Inferior parietal cortex (tissue), 1 donor: ENCODE data around the gene PKNOX2.

Experiments used
- DNase-seq: peaks from one replicate; pipeline ENCODE4 v3.0.0-alpha.2; 2016; ENCODE audit errors: extremely low spot score

PKNOX2 gene

DNA sequence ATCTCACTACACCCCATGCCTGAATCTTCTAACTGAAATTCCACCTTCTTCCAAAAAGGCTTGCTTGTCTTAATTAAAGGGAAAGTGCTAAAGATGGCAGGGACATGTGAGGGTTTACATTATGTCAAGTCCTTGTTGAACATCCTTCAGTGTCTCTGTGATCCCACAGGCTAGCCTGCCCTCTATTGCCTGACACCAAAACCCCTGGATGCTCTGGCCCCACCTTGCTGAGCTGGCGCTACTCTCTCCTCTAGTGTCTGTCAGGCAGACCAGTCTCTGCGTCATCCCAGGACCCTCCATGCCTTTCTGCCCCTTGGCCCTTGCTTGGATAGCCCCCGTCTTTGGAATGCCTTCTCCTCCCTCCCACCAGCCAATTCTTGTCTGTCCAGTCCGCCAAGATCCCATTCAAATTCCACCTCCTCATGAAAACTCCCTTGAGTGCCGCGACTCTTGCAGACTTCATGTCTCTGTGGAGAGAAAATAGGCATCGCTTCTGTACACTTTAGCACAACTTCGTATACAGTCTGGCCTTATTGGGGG lies 69.3 kb downstream of the PKNOX2 start:
- DNase-seq = no peak

DNA sequence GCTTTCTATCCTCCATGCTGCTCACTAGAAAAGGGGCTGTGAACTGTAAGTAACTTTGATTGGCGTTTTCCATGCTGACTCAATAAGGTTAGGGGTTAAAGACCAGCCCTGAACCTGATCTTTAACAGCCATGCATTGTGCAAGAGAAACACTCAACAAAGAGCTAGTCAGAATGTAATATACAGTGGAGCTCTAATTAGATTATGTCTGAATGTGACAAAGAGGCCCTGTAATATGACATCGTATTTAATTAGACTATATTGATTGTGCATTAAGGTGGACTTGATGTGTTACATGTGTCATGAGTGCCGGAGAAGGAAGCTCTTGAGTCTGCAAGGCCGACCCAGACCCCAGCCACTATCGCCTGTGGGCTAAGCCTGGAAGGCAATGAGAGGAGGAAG lies 70.5 kb downstream of the PKNOX2 start:
- DNase-seq = no peak

DNA sequence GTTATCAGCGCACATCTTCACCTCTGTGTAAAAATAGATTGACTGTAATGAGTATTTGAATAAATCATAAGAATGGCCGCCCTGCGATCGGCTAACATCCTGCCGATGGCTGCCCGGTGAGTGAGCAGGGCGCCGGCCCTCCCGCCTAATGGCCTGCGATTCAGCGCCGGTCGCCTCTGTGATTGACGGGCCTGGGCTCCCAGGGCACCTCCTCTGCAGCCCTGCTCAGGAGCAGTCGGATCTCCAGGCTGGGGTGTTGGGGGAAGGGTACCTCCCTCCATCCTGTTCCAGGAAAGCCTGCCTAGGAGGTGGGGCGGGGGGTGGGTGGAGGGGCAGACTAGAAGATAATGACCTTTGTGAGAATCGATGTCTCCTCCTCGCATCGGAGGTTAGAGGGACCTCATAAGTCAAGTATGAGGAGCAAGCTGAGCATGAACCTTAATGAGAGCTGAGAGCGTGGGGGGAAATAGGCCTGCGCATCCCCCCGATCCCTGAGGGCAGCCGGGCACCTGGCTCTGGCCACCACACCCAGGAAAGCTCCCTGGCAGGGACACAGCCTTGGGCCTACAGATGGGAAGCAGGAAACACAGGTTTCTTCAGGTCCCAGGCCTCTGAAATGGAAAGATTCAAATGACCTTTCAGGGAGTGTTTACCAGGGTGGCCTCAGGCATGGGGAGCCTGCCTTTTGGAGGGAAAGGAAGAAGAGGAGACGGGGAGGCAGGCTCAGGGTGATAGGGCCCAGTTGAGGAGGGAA lies 71.7 kb downstream of the PKNOX2 start:
- DNase-seq = no peak

DNA sequence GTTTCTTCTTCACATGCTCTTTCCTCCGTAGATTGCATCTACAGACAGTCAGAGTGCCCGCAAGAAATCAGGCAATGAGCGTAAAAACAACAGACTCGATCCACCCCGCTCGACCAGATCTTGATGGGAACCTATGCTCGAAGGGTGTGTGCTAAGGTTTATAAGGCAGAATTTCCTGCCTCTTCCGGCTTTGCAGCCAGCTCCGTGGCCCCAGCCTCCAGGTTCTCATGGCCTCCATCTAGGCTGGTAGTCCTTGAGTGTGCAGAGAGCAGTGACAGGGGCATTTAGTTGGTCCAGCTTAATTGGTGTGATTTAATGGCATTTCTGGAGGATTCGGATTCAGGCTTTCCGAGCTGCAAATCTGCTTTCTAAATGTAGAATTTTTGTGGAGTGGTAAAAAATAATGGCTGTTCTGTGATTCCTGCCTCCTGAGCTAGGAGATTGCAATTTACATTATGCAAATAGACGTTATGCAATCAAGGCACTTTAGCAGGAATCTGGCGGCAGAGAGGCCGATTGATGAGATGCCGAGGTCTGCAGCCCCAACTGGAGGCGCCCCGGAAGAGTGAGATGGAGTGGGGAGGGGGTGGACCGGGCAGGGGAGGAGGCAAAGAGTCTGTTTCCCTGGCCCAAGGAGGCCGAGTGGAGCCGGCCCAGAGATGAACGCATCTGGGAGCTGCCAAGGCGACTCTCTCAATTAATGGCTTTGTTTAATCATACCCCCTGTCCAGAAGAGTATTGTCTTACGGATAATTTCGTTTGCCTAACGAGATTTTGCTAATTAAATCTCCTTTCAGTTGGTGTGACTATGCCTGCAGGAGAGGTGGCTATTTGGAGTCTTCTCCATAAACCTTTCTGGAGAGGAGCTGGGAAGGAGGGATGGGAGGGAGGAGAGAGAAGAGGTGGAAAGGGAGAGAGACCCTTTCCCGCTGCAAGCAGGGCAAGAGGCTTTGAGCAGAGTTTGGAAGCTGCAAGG lies 75.3 kb downstream of the PKNOX2 start:
- no peak for DNase-seq

DNA sequence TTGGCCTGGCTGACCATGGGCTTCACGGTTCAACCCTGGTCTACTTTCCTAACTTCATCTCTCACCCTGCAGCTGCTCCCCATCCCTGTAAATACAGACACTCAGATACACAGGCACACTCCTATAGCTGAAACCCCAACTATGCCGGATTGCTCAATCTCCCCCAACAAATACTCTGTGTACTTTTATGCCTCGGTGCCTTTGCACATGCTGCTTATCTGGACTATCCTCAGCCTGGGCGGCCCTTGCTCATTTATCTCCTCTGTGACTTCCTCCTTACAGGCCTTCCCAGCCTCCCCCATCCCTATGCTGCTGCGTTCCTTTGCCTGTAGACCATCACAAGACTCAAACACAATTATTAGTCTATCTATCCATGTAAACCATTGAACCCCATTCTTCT lies 76.6 kb downstream of the PKNOX2 start:
- DNase-seq = no peak

DNA sequence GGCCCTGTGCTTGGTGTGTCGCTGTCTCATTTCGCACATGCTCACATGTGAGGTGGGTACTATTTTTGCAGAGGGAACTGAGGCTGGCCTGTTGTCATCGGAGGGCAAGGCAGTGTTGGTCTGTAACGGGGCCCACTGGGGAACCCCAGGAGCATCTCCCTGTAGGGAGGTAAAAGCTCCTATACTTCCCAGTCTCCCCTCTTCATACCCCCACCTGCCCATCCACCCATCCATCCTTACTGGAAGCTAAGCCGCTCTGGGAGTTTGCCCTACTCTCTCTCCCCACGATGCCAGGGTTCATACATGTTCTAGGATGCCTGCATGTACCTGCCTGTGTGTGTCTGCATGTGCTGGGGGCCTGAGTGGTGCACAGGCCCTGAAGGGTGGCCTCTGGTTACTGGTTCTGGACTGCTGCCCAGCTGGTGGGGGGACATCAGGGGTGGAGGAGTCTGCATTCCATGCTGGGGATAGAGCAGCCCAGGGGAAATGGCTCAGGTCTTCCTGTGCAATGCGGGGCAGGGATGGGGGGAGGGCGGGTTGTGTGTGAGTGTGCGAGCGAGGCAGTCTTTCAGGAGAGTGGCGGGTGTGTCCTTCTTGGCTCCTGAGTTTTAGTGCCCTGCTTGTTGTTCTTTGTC lies 77.7 kb downstream of the PKNOX2 start:
- no peak for DNase-seq

DNA sequence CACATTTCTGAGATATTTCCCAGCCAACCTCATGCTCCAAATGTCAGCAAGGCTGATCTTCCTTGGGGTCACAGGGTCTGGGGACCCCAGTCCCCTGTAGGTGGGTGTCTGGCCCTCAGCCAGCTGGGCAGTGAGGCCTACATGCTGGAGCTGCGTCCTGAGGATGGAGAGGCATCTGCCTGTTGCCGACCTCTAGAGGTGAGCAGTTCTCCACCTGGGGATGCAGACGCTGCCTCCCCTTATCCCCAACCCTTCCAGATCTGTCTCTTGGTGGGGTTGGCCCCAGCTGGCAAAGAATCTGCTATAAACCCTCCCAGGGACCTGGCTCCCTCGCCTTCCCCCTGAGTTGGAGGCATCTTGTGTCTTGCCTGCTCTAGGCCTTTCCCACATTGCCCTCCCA lies 79.6 kb downstream of the PKNOX2 start:
- no peak for DNase-seq

DNA sequence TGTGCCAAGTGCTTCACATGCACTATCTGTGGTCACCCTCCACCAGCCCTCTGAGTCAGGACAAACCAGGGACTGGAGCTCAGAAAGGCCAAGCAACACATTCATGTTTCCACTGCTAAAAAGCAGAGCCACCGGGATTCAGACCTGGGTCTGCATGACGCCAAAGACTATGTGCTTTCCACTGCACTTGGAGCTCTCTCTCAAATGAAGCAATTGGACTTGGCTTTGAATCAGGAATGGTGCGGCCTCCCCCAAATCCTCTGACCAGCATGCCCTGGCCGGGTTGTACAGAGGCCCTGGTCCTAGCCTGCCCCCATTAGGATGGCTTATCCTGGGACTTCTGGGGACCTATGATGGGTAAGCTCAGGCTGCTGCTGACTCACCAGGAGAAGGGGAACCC lies 80.7 kb downstream of the PKNOX2 start:
- DNase-seq = no peak

DNA sequence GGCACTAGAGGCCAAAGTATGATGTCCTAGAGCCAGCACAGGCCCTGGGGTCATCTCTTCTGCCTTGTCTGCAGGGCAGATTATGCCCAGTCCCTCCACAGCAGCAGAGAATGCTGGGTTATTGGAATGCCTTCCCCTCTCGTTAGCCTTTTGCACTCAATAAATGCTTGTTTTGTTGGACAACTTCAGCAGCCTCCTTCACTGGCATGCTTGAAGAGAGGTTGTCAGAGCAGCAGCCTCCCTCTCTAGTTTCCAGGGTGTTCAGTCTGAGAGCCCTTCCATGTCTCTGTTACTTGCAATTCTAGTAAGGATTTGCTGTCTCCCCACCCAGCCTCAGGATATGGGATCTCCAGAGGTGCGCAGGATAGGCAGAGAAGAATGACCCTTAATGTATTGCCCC lies 82.9 kb downstream of the PKNOX2 start:
- DNase-seq = no peak

DNA sequence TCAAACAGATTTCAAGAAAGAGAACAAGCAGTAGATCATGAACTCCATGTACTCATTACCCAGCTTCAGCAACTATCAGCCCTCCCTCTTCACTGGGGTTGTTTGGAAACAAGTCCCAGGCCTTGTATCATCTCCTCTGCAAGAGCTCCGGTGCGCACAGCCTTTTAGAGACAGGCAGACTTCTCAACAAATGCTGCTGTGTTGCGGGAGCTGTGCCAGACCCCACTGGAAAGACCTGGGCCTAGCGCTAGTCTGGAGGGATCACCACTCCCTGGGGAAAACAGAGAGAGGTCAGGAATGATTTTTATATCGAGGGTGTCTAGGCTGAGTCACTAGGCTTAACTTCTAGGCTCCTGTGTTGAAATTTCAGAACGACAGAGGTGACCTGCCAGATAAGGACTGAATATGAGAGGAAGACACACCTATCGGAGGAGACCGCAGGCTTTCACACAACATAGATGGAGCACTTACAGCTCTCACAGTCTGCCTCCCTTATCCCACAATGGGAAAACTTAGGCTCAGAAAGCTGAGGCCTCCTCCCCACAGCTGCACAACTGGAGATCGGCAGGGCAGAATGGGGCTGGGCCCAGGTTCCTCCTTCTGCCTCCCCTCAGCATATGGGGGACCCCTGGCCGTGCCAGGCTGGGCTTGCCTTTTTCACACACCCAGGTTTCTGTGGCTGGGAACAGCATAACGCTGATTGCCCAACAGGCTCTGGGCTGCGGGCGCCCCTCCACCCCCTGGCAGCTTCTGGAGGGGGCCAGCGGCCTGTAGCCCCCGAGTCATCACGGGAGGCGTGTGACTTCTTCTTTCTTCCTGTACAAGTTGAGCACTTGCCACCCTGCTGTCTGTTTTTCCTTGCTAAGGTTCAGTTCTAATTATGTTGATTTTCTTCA lies 86.0 kb downstream of the PKNOX2 start:
- DNase-seq = no peak

DNA sequence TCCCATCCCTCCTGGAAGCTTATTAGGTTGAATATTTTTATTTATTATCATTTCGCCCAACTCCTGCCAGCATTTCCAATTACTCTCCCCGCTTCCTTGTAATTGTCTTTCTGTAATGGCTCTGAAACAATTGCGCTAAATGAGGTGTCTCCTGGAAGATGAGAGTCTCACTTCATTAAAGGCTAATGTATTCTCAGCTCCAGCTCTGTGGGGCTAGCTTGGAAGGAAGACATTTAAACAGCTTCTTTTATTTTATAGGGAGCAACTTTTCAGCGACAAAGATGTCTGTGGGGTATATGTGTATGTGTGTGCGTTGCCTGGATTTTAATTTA lies 86.6 kb downstream of the PKNOX2 start:
- DNase-seq = no peak

DNA sequence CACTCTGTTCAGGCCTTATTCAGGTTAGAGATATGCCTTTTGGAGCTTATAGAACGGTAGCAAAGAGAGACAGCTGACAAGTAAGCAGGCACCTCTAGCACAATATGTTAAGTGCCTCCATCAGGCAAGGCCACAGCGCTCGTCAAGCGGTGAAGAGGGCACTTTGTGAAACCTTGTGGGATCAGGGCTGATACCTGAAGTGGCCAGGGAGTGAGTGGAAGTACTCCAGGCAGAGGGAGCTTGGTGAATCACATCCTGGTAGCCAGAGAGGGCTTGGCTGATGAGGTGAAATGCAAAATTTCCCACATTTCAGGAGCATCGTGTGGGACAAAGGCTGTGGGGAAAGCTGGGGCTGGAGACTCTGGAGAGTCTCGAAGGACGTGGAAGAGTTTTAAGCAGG lies 87.4 kb downstream of the PKNOX2 start:
- DNase-seq = no peak

DNA sequence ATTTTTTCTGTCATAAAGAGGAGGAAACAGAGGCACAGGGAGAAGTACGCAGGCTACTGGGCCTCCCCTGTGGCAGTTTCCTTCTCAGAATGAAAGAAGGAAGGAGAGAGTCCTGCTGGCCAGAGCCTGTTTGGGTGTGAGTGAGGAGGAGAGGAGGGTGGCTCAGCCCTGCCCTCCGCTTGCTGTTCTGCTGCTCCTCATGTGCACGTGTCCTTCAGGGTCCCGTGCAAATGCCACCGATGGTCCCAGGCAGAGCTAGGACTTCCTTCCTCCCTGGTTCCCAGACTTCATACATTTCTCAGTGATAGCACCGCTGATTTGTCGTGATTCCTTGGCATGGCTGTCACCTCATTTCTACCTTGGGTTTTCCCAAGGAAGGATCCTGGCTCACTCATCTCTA lies 88.7 kb downstream of the PKNOX2 start:
- no peak for DNase-seq

DNA sequence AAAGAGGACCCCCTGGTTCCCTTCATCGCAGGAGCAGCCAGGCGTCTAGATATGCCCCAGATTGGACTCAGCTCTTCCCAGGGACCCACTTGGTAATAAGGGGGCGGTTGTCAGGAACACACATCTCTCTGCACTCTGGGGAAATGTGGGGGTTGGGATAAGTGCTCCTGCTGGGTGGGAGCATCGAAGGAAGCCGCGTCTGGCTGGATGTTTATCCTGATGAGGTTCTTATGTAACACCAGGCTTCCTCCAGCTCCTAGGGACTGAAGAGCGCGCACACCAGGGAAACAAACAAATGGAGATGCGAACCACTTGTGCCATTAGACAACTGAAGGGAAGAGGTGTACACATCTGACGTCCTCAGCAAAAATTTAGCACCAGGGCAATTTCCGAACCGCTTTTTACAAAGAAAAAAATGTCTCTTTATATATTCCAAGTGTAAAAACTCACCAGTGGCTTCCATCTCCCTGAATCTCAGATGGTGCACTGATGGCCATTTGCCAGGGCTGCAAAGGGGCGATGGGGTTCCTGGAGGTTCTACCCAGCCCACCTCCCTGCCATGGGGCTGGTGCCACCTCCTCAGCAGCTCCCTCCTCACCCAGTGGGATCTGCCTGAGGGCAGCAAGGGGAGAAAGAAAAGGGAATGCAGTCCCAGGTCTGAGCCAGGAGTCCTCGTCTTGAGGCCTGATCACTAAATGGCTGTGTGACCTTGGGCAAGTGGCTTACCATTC lies 89.4 kb downstream of the PKNOX2 start:
- no peak for DNase-seq

DNA sequence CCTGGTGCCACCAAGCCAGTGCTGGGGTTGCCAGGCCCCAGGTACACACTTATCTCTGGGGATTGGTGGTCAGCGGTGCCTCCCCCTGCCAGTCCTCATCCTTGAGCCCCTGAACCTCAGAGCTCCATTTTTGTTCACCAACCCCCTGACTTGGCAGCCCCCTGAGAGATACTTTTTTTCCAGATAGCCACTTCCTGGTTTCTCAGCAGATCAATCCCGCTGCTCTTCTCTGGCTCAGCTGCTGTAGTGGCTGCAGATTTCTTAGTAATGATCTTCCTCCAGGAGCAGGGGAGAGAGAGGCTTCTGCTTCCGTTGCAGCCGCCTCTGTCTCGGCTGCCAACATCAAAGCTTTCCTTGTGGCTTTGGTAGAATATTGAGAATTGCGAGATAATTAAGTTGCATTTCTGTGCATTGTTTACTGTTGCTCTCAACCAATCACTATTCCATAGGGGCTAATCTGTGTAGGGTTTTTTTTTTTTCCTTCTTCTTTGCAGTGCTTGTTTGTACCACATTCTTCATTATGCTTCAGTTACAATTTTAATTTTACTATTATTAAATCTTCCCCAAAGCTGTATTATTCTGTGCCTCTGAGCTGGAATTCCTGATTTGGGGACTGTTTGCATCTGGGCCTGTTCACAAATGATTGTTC lies 92.1 kb downstream of the PKNOX2 start:
- DNase-seq = no peak

DNA sequence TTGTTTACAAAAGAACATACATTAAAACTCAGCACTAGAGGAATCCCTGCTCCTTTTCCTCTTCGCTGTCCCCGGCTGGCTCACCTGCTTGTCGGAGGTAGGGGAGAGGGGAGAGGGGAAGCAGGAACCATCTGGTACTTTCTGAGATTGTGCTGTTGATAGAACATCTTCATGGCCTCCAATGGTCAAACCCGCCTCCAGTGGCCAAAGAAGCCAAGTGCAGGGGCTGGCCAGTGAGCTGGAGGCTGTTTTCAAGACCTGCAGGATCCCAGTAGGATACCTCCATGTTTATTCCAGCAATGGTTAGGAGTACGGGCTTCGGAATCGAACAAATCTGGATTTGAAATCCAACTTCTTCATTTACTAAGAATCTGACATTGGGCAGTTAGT lies 92.6 kb downstream of the PKNOX2 start:
- no peak for DNase-seq

DNA sequence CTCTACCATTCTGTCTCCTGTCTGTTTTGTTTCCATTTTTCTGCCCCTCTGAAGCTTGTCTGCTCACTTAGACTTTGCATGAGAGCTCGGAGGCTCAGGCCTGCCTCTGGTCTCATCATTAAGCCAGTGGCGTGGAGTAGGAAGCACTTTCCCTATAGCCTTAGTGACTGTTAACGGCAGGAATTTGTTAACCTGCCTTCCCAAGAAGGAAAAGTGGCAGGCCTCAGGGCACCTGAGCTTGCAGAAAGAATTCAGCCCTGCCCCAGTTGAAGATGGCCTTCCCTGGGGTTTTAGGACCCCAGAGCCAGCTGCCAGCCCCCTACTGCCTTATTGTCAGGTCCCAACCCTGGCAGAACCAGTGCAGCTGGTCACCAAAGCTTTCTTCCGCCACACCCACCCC lies 93.2 kb downstream of the PKNOX2 start:
- DNase-seq = no peak

DNA sequence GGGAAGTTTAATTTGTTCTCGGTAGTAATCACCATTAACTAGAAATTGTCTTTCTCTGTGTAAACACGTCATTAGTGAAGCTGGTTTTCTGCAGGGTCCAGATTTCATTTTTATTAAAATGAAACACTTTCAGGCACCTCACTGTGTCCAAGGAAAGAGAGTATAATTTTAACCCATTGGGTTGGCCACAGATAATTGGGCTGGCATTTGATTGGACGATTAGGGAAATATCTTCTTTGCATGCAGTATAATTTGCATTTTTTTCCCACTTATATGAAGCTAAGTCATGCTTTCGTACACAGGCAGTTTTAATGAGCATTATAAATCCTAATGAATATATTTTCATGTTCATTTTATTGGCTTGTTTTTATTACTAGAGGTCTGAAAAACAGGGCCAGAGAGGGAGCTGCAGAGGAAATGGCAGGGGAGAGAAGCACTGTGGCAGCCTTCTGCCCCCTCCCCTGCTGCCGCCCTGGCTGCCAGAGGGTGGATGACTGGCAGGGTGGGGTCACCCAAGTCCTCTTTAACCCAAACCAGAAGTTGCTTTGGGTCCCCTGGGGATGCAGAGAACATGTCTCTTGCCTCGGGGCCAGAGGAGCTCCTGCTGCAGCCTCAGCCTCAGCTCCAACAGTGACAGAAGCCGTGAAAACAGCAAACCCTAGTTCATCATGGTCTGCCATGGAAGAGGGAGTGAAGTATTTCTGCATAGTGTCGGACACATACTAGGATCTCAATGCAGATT lies 93.9 kb downstream of the PKNOX2 start:
- DNase-seq = no peak

DNA sequence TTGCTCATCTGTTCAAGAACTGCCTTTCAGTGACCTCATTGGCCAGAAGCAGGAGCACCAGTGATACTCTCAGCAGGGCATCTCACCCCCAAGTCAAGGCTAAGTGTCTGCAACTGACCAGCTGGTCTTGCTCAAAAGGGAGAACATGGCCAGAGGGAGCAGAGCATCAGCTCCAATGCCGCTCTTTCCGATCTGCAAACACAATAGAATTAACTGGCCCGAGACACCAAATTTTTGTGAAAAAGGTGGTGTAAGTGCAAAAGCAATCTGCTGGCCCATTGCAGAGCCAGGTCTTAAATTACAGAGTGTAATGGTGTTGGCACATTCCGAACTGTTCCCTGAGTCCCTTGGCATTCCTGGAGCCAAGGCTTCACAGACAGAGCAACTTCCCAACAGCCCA lies 97.0 kb downstream of the PKNOX2 start:
- no peak for DNase-seq
